GM23338 (cell line): ENCODE data around the gene ITGB6.

ENCODE experiments used
- EZH2 ChIP-seq: fragments of 200-600 bp; sonication (generic); IDR thresholded peaks from one replicate; pipeline ENCODE4 v1.8.0; 2017; ENCODE audit warnings: antibody characterized with exemption, mild to moderate bottlenecking, low read depth; ENCODE audit not compliant: unreplicated experiment
- TF ChIP-seq, protein P1 (sequence below), 2 experiments: fragments of 200-600 bp in 1 of 2; sonication (generic) in 1 of 2; conservative IDR thresholded peaks; 2 replicates each; pipeline versions ENCODE4 v1.5.1 to v1.6.1; 2016 to 2017; ENCODE audit warnings: antibody characterized with exemption in 2 of 2, low read depth in 2 of 2, mild to moderate bottlenecking in 2 of 2, moderate library complexity in 1 of 2

DNA sequence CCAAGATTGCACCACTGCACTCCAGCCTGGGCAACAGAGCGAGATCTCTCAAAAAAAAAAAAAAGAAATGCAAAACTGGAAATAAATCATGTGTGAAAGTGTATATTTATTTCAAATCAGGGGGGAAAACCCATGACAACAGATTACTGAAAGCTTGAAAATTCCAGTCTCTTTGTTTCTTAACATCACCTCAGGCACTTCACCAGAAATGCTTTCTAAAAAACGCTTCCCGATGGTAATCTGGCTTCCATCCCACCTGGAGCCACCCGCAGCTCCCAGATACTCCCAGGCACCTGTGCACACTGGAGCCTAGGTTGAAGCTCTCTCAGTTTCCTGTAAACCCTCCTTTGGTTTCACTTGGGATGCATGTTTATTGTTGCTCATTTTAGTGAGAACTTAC lies 7.2 kb upstream of the ITGB6 start:
- TF ChIP-seq, protein P1, sequence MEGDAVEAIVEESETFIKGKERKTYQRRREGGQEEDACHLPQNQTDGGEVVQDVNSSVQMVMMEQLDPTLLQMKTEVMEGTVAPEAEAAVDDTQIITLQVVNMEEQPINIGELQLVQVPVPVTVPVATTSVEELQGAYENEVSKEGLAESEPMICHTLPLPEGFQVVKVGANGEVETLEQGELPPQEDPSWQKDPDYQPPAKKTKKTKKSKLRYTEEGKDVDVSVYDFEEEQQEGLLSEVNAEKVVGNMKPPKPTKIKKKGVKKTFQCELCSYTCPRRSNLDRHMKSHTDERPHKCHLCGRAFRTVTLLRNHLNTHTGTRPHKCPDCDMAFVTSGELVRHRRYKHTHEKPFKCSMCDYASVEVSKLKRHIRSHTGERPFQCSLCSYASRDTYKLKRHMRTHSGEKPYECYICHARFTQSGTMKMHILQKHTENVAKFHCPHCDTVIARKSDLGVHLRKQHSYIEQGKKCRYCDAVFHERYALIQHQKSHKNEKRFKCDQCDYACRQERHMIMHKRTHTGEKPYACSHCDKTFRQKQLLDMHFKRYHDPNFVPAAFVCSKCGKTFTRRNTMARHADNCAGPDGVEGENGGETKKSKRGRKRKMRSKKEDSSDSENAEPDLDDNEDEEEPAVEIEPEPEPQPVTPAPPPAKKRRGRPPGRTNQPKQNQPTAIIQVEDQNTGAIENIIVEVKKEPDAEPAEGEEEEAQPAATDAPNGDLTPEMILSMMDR (conservative IDR thresholded peaks at IDR 0.05; ENCODE audit: low read depth in 2 of 2) = no peak
- no peak for TF ChIP-seq EZH2
